Inflammatory macrophage treated with lipopolysaccharide for 1 hour (primary cell): Measurements from ENCODE around the gene SLC36A1.

Source experiments
- DNase-seq, 2 donors: peaks; one replicate each; pipeline ENCODE4 v3.0.0-alpha.2; 2020 to 2022

Gene SLC36A1

GRCh38 chr5:151537044-151537443, 89.6 kb downstream of the SLC36A1 start:
- no peak for DNase-seq

- DNase-seq, result peak; percentile 50 to 70
These were observed 94.2 kb downstream of the SLC36A1 start for GRCh38 chr5:151541571-151541970.
